Measurements from ENCODE around the gene OLIG1. TPM values are rescaled to one million over a fixed set of nuclear protein-coding genes. Genes with fewer than 3 reads are reported as not detected.

The OLIG1 gene
- total RNA-seq, 2 donors from 2014 or later, result 10.8 TPM; not detected in 1

DNA sequence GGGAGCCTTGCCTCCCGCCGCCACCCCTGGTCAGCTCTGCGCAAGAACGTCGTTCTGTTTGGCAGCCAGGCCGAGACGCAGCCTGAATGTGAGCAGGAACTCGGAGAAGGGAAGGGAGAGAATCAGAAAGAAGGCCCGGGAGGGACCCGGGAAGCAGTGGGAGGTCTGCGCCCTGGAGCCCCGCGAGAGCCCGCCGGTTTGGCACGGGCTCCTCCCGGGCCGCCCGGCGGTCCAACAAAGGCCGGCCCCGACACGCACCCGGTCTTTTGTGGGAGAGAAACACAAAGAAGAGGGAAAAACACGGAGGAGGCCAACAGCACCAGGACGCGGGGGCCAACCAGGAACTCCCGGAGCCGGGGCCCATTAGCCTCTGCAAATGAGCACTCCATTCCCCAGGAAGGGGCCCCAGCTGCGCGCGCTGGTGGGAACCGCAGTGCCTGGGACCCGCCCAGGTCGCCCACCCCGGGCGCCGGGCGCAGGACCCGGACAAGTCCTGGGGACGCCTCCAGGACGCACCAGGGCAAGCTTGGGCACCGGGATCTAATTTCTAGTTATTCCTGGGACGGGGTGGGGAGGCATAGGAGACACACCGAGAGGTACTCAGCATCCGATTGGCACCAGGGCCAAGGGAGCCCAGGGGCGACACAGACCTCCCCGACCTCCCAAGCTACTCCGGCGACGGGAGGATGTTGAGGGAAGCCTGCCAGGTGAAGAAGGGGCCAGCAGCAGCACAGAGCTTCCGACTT, 46.9 kb upstream of the OLIG1 start:
- Histone ChIP-seq H3K27ac (no peak overlapping the region), H3K9me3 (no peaks in the 10 kb centered on the region), H3K4me1 (replicated peaks) (no peaks in the 10 kb centered on the region), H3K36me3 (no peaks in the 10 kb centered on the region), H3K27me3 (replicated peaks; ENCODE audit: insufficient read depth) (peaks cover 72% of the 10 kb centered on the region), H3K4me3 (no peak overlapping the region)
- 1% methylated on average over 44 of the region's 52 CpGs for WGBS
- DNase-seq (ENCODE audit: low spot score), result no peak
- intact Hi-C loops (cut with DNase I), result no loop called here
- no peak for TF ChIP-seq POLR2A (IDR thresholded peaks at IDR 0.05)
- TF ChIP-seq, protein P1, sequence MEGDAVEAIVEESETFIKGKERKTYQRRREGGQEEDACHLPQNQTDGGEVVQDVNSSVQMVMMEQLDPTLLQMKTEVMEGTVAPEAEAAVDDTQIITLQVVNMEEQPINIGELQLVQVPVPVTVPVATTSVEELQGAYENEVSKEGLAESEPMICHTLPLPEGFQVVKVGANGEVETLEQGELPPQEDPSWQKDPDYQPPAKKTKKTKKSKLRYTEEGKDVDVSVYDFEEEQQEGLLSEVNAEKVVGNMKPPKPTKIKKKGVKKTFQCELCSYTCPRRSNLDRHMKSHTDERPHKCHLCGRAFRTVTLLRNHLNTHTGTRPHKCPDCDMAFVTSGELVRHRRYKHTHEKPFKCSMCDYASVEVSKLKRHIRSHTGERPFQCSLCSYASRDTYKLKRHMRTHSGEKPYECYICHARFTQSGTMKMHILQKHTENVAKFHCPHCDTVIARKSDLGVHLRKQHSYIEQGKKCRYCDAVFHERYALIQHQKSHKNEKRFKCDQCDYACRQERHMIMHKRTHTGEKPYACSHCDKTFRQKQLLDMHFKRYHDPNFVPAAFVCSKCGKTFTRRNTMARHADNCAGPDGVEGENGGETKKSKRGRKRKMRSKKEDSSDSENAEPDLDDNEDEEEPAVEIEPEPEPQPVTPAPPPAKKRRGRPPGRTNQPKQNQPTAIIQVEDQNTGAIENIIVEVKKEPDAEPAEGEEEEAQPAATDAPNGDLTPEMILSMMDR (IDR thresholded peaks at IDR 0.05), result no peak
- no peak for TF ChIP-seq POLR2AphosphoS5 (IDR thresholded peaks at IDR 0.05)

DNA sequence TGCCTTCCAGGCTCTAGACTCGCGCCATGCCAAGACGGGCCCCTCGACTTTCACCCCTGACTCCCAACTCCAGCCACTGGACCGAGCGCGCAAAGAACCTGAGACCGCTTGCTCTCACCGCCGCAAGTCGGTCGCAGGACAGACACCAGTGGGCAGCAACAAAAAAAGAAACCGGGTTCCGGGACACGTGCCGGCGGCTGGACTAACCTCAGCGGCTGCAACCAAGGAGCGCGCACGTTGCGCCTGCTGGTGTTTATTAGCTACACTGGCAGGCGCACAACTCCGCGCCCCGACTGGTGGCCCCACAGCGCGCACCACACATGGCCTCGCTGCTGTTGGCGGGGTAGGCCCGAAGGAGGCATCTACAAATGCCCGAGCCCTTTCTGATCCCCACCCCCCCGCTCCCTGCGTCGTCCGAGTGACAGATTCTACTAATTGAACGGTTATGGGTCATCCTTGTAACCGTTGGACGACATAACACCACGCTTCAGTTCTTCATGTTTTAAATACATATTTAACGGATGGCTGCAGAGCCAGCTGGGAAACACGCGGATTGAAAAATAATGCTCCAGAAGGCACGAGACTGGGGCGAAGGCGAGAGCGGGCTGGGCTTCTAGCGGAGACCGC, 46.3 kb upstream of the OLIG1 start:
- Histone ChIP-seq H3K27ac (no peak overlapping the region), H3K36me3 (no peaks in the 10 kb centered on the region), H3K4me3 (no peak overlapping the region), H3K9me3 (no peaks in the 10 kb centered on the region), H3K27me3 (replicated peaks; ENCODE audit: insufficient read depth) (peaks cover 79% of the 10 kb centered on the region), H3K4me1 (replicated peaks) (no peaks in the 10 kb centered on the region)
- intact Hi-C loops (cut with DNase I), result no loop called here
- TF ChIP-seq, protein P1 (IDR thresholded peaks at IDR 0.05), result no peak
- no peak for TF ChIP-seq POLR2A (IDR thresholded peaks at IDR 0.05)
- no peak for TF ChIP-seq POLR2AphosphoS5 (IDR thresholded peaks at IDR 0.05)
- 7% methylated on average over 49 of the region's 49 CpGs for WGBS
- DNase-seq (ENCODE audit: low spot score), result no peak

DNA sequence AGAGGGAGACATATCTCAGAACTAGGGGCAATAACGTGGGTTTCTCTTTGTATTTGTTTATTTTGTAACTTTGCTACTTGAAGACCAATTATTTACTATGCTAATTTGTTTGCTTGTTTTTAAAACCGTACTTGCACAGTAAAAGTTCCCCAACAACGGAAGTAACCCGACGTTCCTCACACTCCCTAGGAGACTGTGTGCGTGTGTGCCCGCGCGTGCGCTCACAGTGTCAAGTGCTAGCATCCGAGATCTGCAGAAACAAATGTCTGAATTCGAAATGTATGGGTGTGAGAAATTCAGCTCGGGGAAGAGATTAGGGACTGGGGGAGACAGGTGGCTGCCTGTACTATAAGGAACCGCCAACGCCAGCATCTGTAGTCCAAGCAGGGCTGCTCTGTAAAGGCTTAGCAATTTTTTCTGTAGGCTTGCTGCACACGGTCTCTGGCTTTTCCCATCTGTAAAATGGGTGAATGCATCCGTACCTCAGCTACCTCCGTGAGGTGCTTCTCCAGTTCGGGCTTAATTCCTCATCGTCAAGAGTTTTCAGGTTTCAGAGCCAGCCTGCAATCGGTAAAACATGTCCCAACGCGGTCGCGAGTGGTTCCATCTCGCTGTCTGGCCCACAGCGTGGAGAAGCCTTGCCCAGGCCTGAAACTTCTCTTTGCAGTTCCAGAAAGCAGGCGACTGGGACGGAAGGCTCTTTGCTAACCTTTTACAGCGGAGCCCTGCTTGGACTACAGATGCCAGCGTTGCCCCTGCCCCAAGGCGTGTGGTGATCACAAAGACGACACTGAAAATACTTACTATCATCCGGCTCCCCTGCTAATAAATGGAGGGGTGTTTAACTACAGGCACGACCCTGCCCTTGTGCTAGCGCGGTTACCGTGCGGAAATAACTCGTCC, 45.5 kb upstream of the OLIG1 start:
- no peak for DNase-seq (ENCODE audit: low spot score)
- Histone ChIP-seq H3K9me3 (no peaks in the 10 kb centered on the region), H3K27ac (no peak overlapping the region), H3K4me1 (replicated peaks) (no peaks in the 10 kb centered on the region), H3K36me3 (no peaks in the 10 kb centered on the region), H3K27me3 (replicated peaks; ENCODE audit: insufficient read depth) (peaks cover 82% of the 10 kb centered on the region), H3K4me3 (no peak overlapping the region)
- TF ChIP-seq POLR2A (IDR thresholded peaks at IDR 0.05) (no peak), POLR2AphosphoS5 (IDR thresholded peaks at IDR 0.05) (no peak)
- TF ChIP-seq, protein P1 (IDR thresholded peaks at IDR 0.05), result no peak
- 7% methylated on average over 40 of the region's 40 CpGs for WGBS
- intact Hi-C loops (cut with DNase I), result no loop called here

DNA sequence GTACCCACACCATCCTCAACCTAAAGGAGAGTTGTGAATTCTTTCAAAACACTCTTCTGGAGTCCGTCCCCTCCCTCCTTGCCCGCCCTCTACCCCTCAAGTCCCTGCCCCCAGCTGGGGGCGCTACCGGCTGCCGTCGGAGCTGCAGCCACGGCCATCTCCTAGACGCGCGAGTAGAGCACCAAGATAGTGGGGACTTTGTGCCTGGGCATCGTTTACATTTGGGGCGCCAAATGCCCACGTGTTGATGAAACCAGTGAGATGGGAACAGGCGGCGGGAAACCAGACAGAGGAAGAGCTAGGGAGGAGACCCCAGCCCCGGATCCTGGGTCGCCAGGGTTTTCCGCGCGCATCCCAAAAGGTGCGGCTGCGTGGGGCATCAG, 44.8 kb upstream of the OLIG1 start:
- Histone ChIP-seq H3K27ac (no peak overlapping the region), H3K9me3 (no peaks in the 10 kb centered on the region), H3K36me3 (no peaks in the 10 kb centered on the region), H3K4me3 (no peak overlapping the region), H3K4me1 (replicated peaks) (no peaks in the 10 kb centered on the region), H3K27me3 (replicated peaks; ENCODE audit: insufficient read depth) (peaks cover 84% of the 10 kb centered on the region)
- WGBS, result 5% methylated on average over 22 of the region's 22 CpGs
- no peak for TF ChIP-seq POLR2AphosphoS5 (IDR thresholded peaks at IDR 0.05)
- no peak for TF ChIP-seq POLR2A (IDR thresholded peaks at IDR 0.05)
- TF ChIP-seq, protein P1 (IDR thresholded peaks at IDR 0.05), result no peak
- no peak for DNase-seq (ENCODE audit: low spot score)
- intact Hi-C loops (cut with DNase I), result no loop called here

Data from prostate gland (tissue), 2 donors.